LNCaP clone FGC (cell line): ENCODE data around the gene KLF7.

Source experiments
- DNase-seq: peaks from one replicate; pipeline ENCODE4 v3.0.0-alpha.2; 2011; ENCODE audit warnings: low read depth
- H3K4me3 ChIP-seq: 2 replicates; pipeline ENCODE4 v1.5.1; 2011; ENCODE audit warnings: mild to moderate bottlenecking, low read depth, low read length, control low read depth
- CTCF ChIP-seq: IDR thresholded peaks from 2 replicates; pipeline ENCODE4 v1.5.1; 2012; ENCODE audit warnings: mild to moderate bottlenecking; ENCODE audit not compliant: control insufficient read depth, insufficient read depth; ENCODE audit errors: extremely low read depth

Gene KLF7

GRCh38 chr2:207167099-207167923 lies 1.6 kb upstream of the KLF7 start:
- no peak overlapping the region for H3K4me3 ChIP-seq
- no peak for TF ChIP-seq CTCF
- no peak for DNase-seq

GRCh38 chr2:207166349-207167098 lies 776 bp upstream of the KLF7 start:
- TF ChIP-seq CTCF = no peak
- DNase-seq = no peak
- peak overlapping the region; percentile 17 for H3K4me3 ChIP-seq

- H3K4me3 ChIP-seq = no peak overlapping the region; the same call in 1 of the 2 replicates
- TF ChIP-seq CTCF = no peak
- no peak for DNase-seq
These were observed 246 bp upstream of the KLF7 start for GRCh38 chr2:207166039-207166348.

DNA sequence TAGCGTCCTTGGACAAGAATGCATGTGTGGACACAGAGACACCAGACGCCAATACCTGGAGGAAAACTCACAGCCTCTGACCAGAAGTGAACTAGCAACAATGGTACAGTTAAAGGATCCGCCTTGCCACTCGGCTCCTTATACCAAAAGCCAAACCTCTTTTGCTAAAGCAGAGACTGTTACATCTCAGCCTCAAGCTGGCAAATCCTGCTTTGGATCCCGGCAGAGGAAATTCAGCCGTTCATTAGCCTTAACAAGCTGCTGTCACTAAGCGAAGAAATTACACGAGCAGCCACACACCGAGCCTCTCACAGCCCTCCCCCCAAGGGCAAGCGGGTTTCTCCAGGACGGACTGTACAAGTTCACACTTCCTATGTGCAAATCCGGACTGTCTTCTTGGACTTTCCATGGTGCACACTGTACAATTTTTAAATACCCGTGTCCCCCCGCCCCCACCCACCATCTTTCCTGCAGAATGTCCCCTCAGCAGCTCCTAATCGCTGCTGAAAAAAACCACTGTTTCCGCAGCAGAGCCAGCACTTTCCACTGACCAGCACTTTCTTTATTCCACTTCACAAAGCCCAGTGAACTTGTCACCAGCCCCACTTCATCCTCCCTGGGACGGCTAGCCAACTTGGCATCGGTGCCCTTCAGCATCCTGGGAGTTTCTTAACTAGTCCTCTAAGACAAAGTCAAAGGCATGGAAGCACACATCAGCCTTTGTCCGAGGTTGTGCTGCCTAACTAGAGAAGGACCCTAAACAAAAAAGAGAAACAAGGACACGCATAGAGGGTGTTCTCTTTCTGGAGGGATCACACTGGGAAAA lies 1.5 kb downstream of the KLF7 start:
- no peak for TF ChIP-seq CTCF
- H3K4me3 ChIP-seq = peak overlapping the region; percentile 5; the same call in 1 of the 2 replicates
- DNase-seq = no peak

DNA sequence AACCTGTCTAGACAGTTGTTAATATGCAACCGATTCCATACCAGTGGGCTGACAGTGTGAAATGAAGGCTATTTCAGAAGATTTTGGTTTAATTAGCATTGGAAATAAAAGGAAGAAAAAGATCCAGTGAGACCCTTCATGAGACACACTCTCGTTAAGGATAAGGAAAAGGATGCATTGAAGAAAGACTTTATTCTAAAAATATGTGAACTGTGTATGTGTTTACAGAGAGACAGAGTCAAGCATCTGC lies 2.1 kb downstream of the KLF7 start:
- no peak for TF ChIP-seq CTCF
- DNase-seq = no peak
- H3K4me3 ChIP-seq = peak overlapping the region; percentile 5; the same call in 1 of the 2 replicates

- TF ChIP-seq CTCF = no peak
- DNase-seq = peak; percentile 66
- H3K4me3 ChIP-seq = 0 out of 2 replicates have a peak overlapping the region, but pooled peaks have one; percentile 5
These were observed 2.5 kb downstream of the KLF7 start for GRCh38 chr2:207163053-207163755.
